Gastroesophageal sphincter (tissue), 2 donors: ENCODE data around the gene PSMD3.

ENCODE experiments used
- EP300 ChIP-seq: sonication (generic); formaldehyde crosslinking; IDR thresholded peaks from one replicate; pipeline ENCODE4 v1.6.1; 2017; ENCODE audit warnings: antibody characterized with exemption, mild to moderate bottlenecking
- POLR2A ChIP-seq, 2 donors: fragments of 450-650 bp; IDR thresholded peaks; one replicate each; pipeline ENCODE4 v1.6.1; 2017; ENCODE audit warnings: antibody characterized with exemption in 2 of 2, mild to moderate bottlenecking in 2 of 2, moderate library complexity in 1 of 2

DNA sequence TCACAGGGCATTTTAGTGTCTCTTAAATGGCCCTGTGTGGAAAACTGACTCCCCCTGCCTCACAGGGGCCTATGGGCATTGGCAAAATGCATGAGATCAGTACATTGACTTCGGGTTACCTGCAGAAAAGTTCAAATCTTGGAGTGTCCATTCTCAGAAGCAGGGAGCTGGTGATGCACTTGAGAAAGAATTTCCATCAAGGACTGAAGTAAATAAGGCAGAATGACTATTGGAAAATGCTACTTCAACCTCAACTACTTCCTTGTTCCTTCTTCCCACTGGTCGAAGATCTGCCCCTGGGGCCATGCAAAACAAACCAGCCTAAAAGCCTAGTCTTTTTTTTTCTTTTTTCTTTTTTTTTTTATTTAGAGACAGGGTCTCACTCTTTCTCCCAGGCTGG lies 31.6 kb upstream of the PSMD3 start:
- TF ChIP-seq POLR2A (IDR thresholded peaks at IDR 0.05) = no peak
- TF ChIP-seq EP300 = no peak
